ENCODE measurements around the gene THAP3. TPM values are rescaled to one million over a fixed set of nuclear protein-coding genes. Genes with fewer than 3 reads are reported as not detected.

The THAP3 gene
- total and polyA plus RNA-seq, 9 of the 15 experiments (the other 6 are each of a cell fraction or from before 2014, with no cell fraction given): 1.9 to 31.2 (median 18.2) TPM

DNA sequence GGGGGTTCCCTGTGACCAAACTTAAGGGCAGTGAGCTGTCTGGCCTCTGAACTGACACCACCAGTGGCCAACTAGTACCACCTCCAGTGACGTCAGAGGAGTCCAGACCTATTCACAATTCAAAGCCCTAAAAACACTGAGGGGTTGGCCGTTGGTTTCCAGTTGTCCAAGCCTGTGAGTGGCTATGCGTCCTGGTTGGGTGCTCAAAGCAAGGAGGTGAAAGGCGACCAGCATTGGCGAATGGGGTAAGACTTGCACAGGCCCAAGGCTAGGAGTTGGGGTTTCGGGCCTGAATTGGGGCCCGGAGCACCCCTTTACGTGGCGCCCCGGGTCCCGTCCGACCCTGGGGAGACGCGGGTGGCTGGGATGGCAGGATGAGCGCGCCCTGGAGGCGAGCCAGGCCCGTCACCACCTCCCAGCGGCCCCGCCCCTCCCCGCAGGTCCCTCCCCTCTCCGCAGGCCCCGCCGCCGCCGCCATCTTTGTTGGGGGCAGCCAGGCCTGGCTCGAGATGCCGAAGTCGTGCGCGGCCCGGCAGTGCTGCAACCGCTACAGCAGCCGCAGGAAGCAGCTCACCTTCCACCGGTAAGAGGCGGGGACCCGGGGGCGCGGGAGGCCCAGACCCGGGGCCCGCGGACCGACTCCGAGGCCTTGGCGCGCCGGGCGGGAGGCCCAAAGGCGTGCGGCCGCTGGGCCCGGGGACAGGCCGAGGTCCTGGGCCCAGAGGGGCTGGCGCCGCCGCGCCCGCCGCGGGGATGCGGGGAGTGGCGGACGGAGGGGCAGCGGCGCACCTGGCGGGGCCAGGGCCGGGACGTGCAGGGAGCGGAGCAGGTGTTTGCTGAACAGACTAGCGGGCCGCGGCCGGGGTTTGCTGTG, at the start of gene THAP3 (continued):
- TF ChIP-seq CHD4 (IDR thresholded peaks at IDR 0.05; ENCODE audit: insufficient read depth, insufficient replicate concordance, low read depth, low read length, poor library complexity, severe bottlenecking): no peak
- TF ChIP-seq ZNF224 (CRISPR knock-in tag; IDR thresholded peaks at IDR 0.05): no peak
- peak in 1 of 2 experiments; percentile 92; a peak in 2 of 4 replicates for TF ChIP-seq NONO (IDR thresholded peaks at IDR 0.05; ENCODE audit: low read depth in 2 of 2, low read length in 1 of 2)
- TF ChIP-seq, protein P1, sequence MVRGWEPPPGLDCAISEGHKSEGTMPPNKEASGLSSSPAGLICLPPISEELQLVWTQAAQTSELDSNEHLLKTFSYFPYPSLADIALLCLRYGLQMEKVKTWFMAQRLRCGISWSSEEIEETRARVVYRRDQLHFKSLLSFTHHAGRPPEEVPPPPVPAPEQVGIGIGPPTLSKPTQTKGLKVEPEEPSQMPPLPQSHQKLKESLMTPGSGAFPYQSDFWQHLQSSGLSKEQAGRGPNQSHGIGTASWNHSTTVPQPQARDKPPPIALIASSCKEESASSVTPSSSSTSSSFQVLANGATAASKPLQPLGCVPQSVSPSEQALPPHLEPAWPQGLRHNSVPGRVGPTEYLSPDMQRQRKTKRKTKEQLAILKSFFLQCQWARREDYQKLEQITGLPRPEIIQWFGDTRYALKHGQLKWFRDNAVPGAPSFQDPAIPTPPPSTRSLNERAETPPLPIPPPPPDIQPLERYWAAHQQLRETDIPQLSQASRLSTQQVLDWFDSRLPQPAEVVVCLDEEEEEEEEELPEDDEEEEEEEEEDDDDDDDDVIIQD (CRISPR knock-in tag; IDR thresholded peaks at IDR 0.05): no peak
- TF ChIP-seq, protein P2, sequence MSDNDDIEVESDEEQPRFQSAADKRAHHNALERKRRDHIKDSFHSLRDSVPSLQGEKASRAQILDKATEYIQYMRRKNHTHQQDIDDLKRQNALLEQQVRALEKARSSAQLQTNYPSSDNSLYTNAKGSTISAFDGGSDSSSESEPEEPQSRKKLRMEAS (CRISPR knock-in tag; IDR thresholded peaks at IDR 0.05): no peak; the same call in 1 of the 2 replicates
- peak; percentile 57; the same call in 1 of the 2 replicates for TF ChIP-seq SIN3B (IDR thresholded peaks at IDR 0.05; ENCODE audit: low read depth)
- TF ChIP-seq PCBP1 (IDR thresholded peaks at IDR 0.05; ENCODE audit: low read depth, low read length, poor library complexity, severe bottlenecking): peak; percentile 83
- peak; percentile 89 for TF ChIP-seq POLR2AphosphoS2 (IDR thresholded peaks at IDR 0.05; ENCODE audit: low read length)
- TF ChIP-seq HMGN3 (IDR thresholded peaks at IDR 0.05; ENCODE audit: borderline replicate concordance, extremely low read depth, insufficient read length, low read depth, low read length): peak; percentile 32
- TF ChIP-seq TOE1 (IDR thresholded peaks at IDR 0.05; ENCODE audit: borderline replicate concordance): peak; percentile 70; the same call in 1 of the 2 replicates
- peak; percentile 25; the same call in 1 of the 2 replicates for TF ChIP-seq TOE1 (CRISPR knock-in tag; IDR thresholded peaks at IDR 0.05; ENCODE audit: borderline replicate concordance, low read depth)
- TF ChIP-seq STAG1 (CRISPR knock-in tag; IDR thresholded peaks at IDR 0.05; ENCODE audit: borderline replicate concordance): peak; percentile 5
- peak; percentile 53; the same call in 1 of the 2 replicates for TF ChIP-seq KHSRP (IDR thresholded peaks at IDR 0.05)
- no peak for TF ChIP-seq FOXK1 (CRISPR knock-in tag; IDR thresholded peaks at IDR 0.05; ENCODE audit: borderline replicate concordance)
- no peak for TF ChIP-seq EGR1 (conservative IDR thresholded peaks at IDR 0.05)
- TF ChIP-seq PHF21A (IDR thresholded peaks at IDR 0.05; ENCODE audit: borderline replicate concordance, low read depth): no peak
- peak; percentile 14; the same call in 1 of the 2 replicates for TF ChIP-seq CBX1 (IDR thresholded peaks at IDR 0.05; ENCODE audit: low read depth)
- no peak for TF ChIP-seq SMC3 (conservative IDR thresholded peaks at IDR 0.05; ENCODE audit: insufficient read depth, low read depth, low read length)
- TF ChIP-seq TRIM24 (IDR thresholded peaks at IDR 0.05): no peak
- TF ChIP-seq E2F3 (CRISPR knock-in tag; IDR thresholded peaks at IDR 0.05): no peak
- no peak for TF ChIP-seq PHF20 (IDR thresholded peaks at IDR 0.05; ENCODE audit: partially characterized antibody)
- no peak for TF ChIP-seq ZNF551 (CRISPR knock-in tag; IDR thresholded peaks at IDR 0.05)
- TF ChIP-seq, protein P3, sequence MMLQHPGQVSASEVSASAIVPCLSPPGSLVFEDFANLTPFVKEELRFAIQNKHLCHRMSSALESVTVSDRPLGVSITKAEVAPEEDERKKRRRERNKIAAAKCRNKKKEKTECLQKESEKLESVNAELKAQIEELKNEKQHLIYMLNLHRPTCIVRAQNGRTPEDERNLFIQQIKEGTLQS (IDR thresholded peaks at IDR 0.05): peak; percentile 81
- TF ChIP-seq, protein P3 (CRISPR knock-in tag; conservative IDR thresholded peaks at IDR 0.05): no peak; the same call in 1 of the 2 replicates
- TF ChIP-seq FOXM1 (IDR thresholded peaks at IDR 0.05; ENCODE audit: low read depth): peak; percentile 53; the same call in 1 of the 2 replicates
- peak; percentile 20; the same call in 1 of the 2 replicates for TF ChIP-seq FOXM1 (CRISPR knock-in tag; IDR thresholded peaks at IDR 0.05; ENCODE audit: low read depth)
- peak; percentile 94 for TF ChIP-seq NFIC (IDR thresholded peaks at IDR 0.05)

Measured in K562 (cell line).